GM23248 (cell line): ENCODE data around the gene ZC2HC1C.

ENCODE experiments used
- EZH2 ChIP-seq: fragments of 200-600 bp; sonication (generic); IDR thresholded peaks from 2 replicates; pipeline ENCODE4 v1.6.1; 2018; ENCODE audit warnings: antibody characterized with exemption, mild to moderate bottlenecking; ENCODE audit not compliant: insufficient read depth, poor library complexity, severe bottlenecking
- EZH2phosphoT487 ChIP-seq: fragments of 200-600 bp; sonication (generic); IDR thresholded peaks from 2 replicates; pipeline ENCODE4 v1.6.1; 2018; ENCODE audit warnings: antibody characterized with exemption, moderate library complexity, mild to moderate bottlenecking, low read depth; ENCODE audit not compliant: insufficient read depth

DNA sequence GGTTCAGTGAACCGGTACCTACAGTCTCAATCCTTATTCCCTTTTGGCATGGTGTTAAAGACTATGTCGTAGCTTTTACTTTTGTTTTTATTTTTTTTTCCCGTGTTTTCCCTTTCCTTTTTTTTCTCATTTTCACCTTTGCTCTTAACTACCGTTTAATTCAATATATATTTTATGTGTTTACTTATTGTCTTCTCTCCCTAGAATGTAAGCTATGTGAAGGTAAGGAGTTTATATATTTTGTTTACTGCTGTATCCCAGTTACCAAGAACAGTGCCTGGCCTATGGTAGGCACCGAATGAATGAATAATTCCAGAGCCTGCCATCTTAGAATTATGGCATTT lies 17.9 kb upstream of the ZC2HC1C start:
- TF ChIP-seq EZH2 (no peak), EZH2phosphoT487 (no peak)
